Ascending aorta (tissue), 2 donors: ENCODE data around the gene FHIT. TPM values are rescaled to one million over a fixed set of nuclear protein-coding genes. Genes with fewer than 3 reads are reported as not detected.
A peak's percentile ranks its signal among the peaks of the same experiment; 100 is the strongest.

Source experiments
- DNase-seq, 2 donors: peaks; one replicate each; pipeline ENCODE4 v3.0.0-alpha.2; 2019; ENCODE audit warnings: low spot score in 2 of 2
- H3K27ac ChIP-seq, 2 donors: fragments of 200-600 bp; sonication (generic); one replicate each; pipeline ENCODE4 v1.5.1; 2016 to 2017; ENCODE audit warnings: mild to moderate bottlenecking in 1 of 2
- H3K27me3 ChIP-seq: fragments of 200-600 bp; sonication (generic); one replicate; pipeline ENCODE4 v1.5.1; 2017
- H3K36me3 ChIP-seq, 2 donors: fragments of 200-600 bp; sonication (generic); one replicate each; pipeline ENCODE4 v1.5.1; 2016
- H3K4me1 ChIP-seq, 2 donors: fragments of 200-600 bp; sonication (generic); one replicate each; pipeline ENCODE4 v1.5.1; 2016 to 2017; ENCODE audit warnings: mild to moderate bottlenecking in 1 of 2
- H3K4me3 ChIP-seq, 2 donors: fragments of 200-600 bp; sonication (generic); one replicate each; pipeline ENCODE4 v1.5.1; 2016 to 2017; ENCODE audit warnings: mild to moderate bottlenecking in 1 of 2
- H3K9me3 ChIP-seq, 2 donors: fragments of 200-600 bp; sonication (generic); one replicate each; pipeline ENCODE4 v1.5.1; 2016
- CTCF ChIP-seq, 3 experiments: fragments of 200-600 bp in 2 of 3; fragments of 450-650 bp in 1 of 3; sonication (generic) in 2 of 3; IDR thresholded peaks; one replicate each; pipeline ENCODE4 v1.5.1; 2016 to 2019; ENCODE audit warnings: antibody characterized with exemption in 3 of 3, mild to moderate bottlenecking in 1 of 3, moderate library complexity in 1 of 3
- intact Hi-C: fragments of 100-400 bp; cut with DNase I; formaldehyde crosslinking; loops from one replicate; pipeline ENCODE4 v1.15.1; 2023
- total RNA-seq: library from RNA; depleted of rRNA; stranded (reverse); fragments of >200 nt; gene quantifications from one replicate; pipeline ENCODE4 v1.1.0, GENCODE V29; 2016

Gene FHIT
- total RNA-seq, 1 donor from 2014 or later: 0.21 TPM

DNA sequence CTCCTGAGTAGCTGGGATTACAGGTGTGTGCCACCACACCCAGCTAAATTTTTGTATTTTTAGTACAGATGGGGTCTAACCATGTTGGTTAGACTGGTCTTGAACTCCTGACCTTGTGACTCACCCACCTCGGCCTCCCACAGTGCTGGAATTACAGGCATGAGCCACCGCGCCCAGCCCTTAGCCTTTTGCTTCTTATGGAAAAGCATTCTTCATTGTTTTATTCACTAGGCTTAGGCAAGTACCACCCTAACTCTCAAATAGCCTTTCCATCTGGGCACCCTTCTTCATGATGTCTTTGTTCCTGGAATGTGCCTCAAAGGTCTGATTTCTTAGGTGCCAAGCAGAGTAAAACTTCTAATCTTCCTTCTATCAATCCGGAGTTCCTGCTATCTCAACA, 641.8 kb downstream of the FHIT start:
- Histone ChIP-seq H3K27me3 (no peaks in the 10 kb centered on the region), H3K4me3 (no peak overlapping the region), H3K36me3 (no peaks in the 10 kb centered on the region), H3K27ac (no peak overlapping the region), H3K4me1 (no peaks in the 10 kb centered on the region), H3K9me3 (no peaks in the 10 kb centered on the region)
- no peak for TF ChIP-seq CTCF (IDR thresholded peaks at IDR 0.05)
- intact Hi-C loops: no loop called here
- no peak for DNase-seq

DNA sequence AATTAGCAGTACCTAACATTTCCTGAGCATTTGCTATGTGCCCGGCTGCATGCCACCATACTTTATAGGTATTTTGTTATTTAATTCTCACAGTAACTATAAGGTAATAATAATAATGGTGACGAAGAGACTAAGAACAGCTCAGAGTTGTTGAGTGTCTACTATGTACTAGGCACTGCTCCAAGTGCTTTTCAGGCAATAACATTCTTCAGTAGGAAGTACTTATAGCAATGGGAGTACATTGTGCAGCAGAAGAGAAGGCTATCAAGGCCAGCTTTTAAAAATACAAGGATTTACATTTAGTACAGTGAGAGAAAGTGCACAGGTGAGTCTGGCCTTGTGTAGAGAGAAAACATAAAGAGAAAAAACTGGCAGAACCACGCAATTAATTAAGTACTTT, 647.4 kb downstream of the FHIT start:
- intact Hi-C loops: no loop called here

DNA sequence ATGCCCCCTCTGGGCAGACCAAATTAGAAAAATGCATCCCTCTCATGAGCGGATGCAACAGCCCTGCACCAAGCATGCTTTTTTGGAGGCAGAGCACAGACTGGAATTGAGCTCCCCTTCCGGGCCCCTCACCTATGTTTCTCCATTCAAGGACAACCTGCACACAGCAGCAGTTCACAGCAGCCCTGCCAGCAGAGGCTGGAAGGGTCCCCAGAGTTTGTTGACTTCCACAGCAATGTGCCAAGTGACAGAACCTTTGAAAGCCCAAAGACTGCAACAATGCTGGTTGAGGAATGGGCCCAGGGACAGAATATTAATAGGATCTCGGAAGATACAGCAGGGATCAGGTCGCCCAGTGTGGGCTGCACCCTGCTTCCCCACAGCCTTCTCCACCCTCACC, 650.4 kb downstream of the FHIT start:
- Histone ChIP-seq H3K27ac (no peak overlapping the region), H3K9me3 (no peaks in the 10 kb centered on the region), H3K27me3 (no peaks in the 10 kb centered on the region), H3K36me3 (no peaks in the 10 kb centered on the region), H3K4me3 (no peak overlapping the region), H3K4me1 (no peaks in the 10 kb centered on the region)
- no peak for TF ChIP-seq CTCF (IDR thresholded peaks at IDR 0.05)
- DNase-seq: no peak
- intact Hi-C loops: no loop called here

More for the DNA sequence above, 647.4 kb downstream of the FHIT start:
- DNase-seq: no peak
- H3K4me3 ChIP-seq: no peak overlapping the region
- H3K4me1 ChIP-seq: no peaks in the 10 kb centered on the region
- no peaks in the 10 kb centered on the region for H3K9me3 ChIP-seq
- H3K36me3 ChIP-seq: no peaks in the 10 kb centered on the region
- H3K27ac ChIP-seq: no peak overlapping the region
- no peaks in the 10 kb centered on the region for H3K27me3 ChIP-seq
- no peak for TF ChIP-seq CTCF (IDR thresholded peaks at IDR 0.05)

- no peak overlapping the region for H3K4me3 ChIP-seq
- no peak for DNase-seq
- H3K9me3 ChIP-seq: no peaks in the 10 kb centered on the region
- H3K27me3 ChIP-seq: no peaks in the 10 kb centered on the region
- intact Hi-C loops: no loop called here
- no peaks in the 10 kb centered on the region for H3K36me3 ChIP-seq
- no peaks in the 10 kb centered on the region for H3K4me1 ChIP-seq
- TF ChIP-seq CTCF (IDR thresholded peaks at IDR 0.05): no peak
- no peak overlapping the region for H3K27ac ChIP-seq
These were observed 651.7 kb downstream of the FHIT start for GRCh38 chr3:60599586-60599985.

DNA sequence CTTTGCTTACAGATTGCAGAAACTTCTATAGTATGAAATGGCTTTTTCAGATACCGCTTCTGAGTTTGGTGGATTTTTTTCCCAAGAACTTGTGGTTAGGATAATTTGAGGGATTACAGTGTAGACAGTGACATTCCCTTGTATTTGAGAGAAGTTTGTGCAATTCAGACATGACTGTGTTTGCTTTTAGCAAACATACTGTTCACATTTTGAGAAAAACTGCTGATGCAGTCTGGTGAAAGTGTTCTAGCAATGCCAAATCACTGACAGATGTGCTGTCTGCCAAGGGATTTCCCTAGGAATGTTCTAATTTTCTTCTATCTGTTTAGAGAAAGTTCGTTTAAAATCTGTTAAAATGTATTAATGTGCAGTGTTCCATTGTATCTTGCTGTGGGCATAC, 652.6 kb downstream of the FHIT start:
- TF ChIP-seq CTCF (IDR thresholded peaks at IDR 0.05): no peak
- no peaks in the 10 kb centered on the region for H3K36me3 ChIP-seq
- DNase-seq: no peak
- no peak overlapping the region for H3K27ac ChIP-seq
- intact Hi-C loops: no loop called here
- no peaks in the 10 kb centered on the region for H3K27me3 ChIP-seq
- H3K4me1 ChIP-seq: peaks cover 0 to 3% of the 10 kb centered on the region in 2 donors
- no peaks in the 10 kb centered on the region for H3K9me3 ChIP-seq
- H3K4me3 ChIP-seq: no peak overlapping the region

DNA sequence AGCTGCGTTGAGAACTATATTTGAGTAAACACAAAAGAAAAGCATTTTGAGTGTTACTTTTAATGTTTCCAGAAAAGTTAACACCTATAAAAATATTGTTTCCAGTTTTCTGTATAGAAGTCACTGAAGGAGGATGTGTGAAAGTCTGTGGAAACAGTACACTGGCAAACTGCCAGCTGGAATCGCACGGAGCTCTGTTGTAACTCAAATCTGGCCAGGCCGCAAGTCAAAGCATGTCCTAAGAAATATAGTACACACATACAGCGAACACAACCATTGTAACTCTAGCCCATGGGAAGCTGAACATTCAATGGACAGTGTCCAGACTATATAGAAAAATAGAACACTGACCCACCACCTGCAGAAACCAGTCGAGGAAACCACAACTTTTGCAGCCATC, 657.2 kb downstream of the FHIT start:
- Histone ChIP-seq H3K36me3 (no peaks in the 10 kb centered on the region), H3K27ac (no peak overlapping the region), H3K9me3 (no peaks in the 10 kb centered on the region), H3K4me1 (peaks cover 0 to 5% of the 10 kb centered on the region in 2 donors), H3K4me3 (no peak overlapping the region), H3K27me3 (no peaks in the 10 kb centered on the region)
- intact Hi-C loops: no loop called here
- TF ChIP-seq CTCF (IDR thresholded peaks at IDR 0.05): no peak
- DNase-seq: peak in 1 of 2 donors; percentile 75
